ENCODE data around the gene ABL1. TPM values are rescaled to one million over a fixed set of nuclear protein-coding genes. Genes with fewer than 3 reads are reported as not detected.

The ABL1 gene
- total RNA-seq, 4 donors from 2014 or later = 31.3 to 40.4 (median 34.8) TPM

DNA sequence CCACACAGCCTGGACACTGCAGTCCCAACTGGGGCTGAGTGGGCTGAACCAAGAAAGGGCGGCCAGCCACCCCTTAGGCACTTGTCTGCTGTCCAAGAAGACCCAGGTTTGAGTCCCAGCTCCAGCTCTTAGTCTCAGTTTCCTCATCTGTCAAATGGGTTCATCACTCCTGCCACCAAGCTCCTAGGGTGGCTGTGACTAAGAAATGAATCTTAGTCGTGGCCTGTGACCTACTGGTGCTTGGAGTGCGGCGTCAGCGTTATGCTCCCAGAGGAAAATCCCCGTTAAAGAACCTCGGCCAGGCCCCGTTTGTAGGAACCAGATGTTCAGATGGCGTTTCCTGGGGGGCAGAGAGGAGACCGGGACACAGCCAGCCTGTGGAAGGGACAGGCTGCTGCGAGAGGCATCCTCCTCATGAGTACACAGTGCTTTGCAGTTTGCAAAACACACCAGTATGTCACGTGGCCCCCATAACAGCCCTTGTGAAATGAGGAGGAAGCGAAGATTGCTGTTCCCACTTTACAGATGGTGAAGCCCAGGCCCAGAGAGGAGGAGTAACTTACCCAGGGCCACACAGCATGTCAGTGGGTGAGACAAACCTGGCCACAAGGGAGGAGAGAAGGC is 100.7 kb downstream of the ABL1 start:
- TF ChIP-seq, protein P1, sequence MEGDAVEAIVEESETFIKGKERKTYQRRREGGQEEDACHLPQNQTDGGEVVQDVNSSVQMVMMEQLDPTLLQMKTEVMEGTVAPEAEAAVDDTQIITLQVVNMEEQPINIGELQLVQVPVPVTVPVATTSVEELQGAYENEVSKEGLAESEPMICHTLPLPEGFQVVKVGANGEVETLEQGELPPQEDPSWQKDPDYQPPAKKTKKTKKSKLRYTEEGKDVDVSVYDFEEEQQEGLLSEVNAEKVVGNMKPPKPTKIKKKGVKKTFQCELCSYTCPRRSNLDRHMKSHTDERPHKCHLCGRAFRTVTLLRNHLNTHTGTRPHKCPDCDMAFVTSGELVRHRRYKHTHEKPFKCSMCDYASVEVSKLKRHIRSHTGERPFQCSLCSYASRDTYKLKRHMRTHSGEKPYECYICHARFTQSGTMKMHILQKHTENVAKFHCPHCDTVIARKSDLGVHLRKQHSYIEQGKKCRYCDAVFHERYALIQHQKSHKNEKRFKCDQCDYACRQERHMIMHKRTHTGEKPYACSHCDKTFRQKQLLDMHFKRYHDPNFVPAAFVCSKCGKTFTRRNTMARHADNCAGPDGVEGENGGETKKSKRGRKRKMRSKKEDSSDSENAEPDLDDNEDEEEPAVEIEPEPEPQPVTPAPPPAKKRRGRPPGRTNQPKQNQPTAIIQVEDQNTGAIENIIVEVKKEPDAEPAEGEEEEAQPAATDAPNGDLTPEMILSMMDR (IDR thresholded peaks at IDR 0.05) = no peak
- no peak for TF ChIP-seq EP300 (IDR thresholded peaks at IDR 0.05)
- no peak for TF ChIP-seq POLR2AphosphoS5 (IDR thresholded peaks at IDR 0.05)
- no peak for TF ChIP-seq POLR2A (IDR thresholded peaks at IDR 0.05)
- Histone ChIP-seq H3K9me3 (no peaks in the 10 kb centered on the region), H3K36me3 (no peaks in the 10 kb centered on the region), H3K4me3 (no peak overlapping the region), H3K27ac (no peak overlapping the region), H3K4me1 (peaks cover 46% of the 10 kb centered on the region), H3K27me3 (peaks cover 92% of the 10 kb centered on the region)
- DNase-seq (ENCODE audit: low spot score in 2 of 2) = no peak
- 93% methylated on average over 6 of the region's 13 CpGs for WGBS

DNA sequence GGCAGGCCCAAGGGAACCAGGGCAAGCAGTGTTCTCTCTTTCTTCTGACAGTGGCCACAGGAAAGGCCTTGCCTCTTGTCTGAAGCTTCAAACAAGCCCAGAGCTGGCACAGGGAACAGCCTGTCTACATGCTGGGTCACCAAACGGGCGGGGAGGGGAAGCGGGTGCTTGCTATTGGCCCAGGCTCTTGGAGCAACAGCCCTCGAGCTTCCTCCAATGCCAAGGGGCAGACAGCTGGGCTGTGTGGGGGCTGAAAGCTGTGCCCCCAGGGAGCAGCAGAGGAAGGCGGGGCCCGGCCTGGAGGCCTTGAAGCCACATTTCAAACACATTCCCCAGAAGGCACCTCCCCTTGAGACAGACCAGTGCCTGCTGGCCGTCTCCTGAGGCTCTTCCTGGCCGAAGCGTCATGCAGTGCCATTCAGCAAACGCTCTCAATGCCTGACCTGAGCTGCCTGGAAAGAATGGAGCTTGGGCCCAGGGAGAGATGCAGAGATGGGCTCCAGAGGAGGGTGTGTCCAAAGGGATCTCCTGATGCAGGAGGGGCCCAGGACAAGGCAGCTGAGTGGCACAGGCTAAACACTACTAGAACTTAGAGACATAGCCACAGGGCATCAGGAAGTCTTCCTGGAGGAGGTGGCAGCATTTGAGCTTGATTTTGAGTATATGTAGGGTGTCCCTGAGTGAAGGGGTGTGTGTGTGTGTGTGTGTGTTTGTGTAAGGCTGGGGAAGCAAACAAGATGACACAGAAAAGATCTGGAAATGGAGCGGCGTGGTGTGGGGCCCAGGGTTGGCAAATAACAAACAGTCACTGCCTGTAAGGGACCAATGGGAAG is 101.4 kb downstream of the ABL1 start:
- 70% methylated on average over 6 of the region's 12 CpGs for WGBS
- no peaks in the 10 kb centered on the region for H3K36me3 ChIP-seq
- H3K4me3 ChIP-seq = no peak overlapping the region
- no peak for DNase-seq (ENCODE audit: low spot score in 2 of 2)
- no peak for TF ChIP-seq POLR2A (IDR thresholded peaks at IDR 0.05)
- no peak for TF ChIP-seq EP300 (IDR thresholded peaks at IDR 0.05)
- TF ChIP-seq POLR2AphosphoS5 (IDR thresholded peaks at IDR 0.05) = no peak
- TF ChIP-seq, protein P1 (IDR thresholded peaks at IDR 0.05) = no peak
- peaks cover 45% of the 10 kb centered on the region for H3K4me1 ChIP-seq
- H3K27me3 ChIP-seq = peaks cover 95% of the 10 kb centered on the region
- H3K9me3 ChIP-seq = no peaks in the 10 kb centered on the region
- H3K27ac ChIP-seq = no peak overlapping the region

Other genes starting within 250 kb of the ABL1 start
- gene PRDM12, start 170.7 kb upstream of the ABL1 start, total RNA-seq = not detected
- 10 to 100 TPM; 19.5 to 30.4 (median 23.8) TPM for gene EXOSC2, start 141.5 kb upstream of the ABL1 start, total RNA-seq
- gene QRFP, start 61.6 kb downstream of the ABL1 start, total RNA-seq = not detected
- not detected for gene FIBCD1, start 104.0 kb downstream of the ABL1 start, total RNA-seq
- gene LAMC3, start 173.9 kb downstream of the ABL1 start, total RNA-seq = 10 to 100 TPM in 1 of 4 donors, 1 to 10 TPM in 3; 4.0 to 16.9 (median 5.2) TPM

Data from suprapubic skin (tissue), 4 donors.